ENCODE results near the gene SAMD3. TPM values are rescaled to one million over a fixed set of nuclear protein-coding genes. Genes with fewer than 3 reads are reported as not detected.

SAMD3 gene
- total and polyA plus RNA-seq, 9 donors: 0.81 to 7.4 (median 2.7) TPM

DNA sequence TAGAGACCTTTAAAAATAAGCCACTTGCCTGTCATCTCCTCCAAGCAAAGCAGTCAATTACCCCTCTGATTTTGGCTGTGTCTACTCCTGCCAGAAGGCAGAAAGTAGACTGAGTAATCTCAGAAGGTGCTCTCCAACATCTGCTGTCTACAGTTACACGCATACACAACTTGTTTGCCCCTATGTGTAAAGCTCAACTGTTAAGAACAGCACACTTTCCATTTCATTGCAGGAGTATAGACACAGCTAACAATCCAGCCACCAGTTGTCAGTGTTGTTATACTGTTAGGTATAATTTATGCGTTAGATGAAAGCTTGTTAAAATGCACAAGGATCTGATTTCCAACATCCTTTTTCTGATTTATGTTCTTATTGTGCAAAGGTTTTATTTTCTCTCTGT, 88.2 kb downstream of the SAMD3 start:
- TF ChIP-seq, protein P1, sequence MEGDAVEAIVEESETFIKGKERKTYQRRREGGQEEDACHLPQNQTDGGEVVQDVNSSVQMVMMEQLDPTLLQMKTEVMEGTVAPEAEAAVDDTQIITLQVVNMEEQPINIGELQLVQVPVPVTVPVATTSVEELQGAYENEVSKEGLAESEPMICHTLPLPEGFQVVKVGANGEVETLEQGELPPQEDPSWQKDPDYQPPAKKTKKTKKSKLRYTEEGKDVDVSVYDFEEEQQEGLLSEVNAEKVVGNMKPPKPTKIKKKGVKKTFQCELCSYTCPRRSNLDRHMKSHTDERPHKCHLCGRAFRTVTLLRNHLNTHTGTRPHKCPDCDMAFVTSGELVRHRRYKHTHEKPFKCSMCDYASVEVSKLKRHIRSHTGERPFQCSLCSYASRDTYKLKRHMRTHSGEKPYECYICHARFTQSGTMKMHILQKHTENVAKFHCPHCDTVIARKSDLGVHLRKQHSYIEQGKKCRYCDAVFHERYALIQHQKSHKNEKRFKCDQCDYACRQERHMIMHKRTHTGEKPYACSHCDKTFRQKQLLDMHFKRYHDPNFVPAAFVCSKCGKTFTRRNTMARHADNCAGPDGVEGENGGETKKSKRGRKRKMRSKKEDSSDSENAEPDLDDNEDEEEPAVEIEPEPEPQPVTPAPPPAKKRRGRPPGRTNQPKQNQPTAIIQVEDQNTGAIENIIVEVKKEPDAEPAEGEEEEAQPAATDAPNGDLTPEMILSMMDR (IDR thresholded peaks at IDR 0.05): no peak
- TF ChIP-seq EP300 (IDR thresholded peaks at IDR 0.05): no peak
- TF ChIP-seq POLR2A (IDR thresholded peaks at IDR 0.05): no peak
- intact Hi-C loops (cut with DNase I): no loop called here
- DNase-seq: no peak
- 67 to 87% (median 81%) methylated on average over 2 of the region's 2 CpGs for WGBS, 3 donors
- no peaks in the 10 kb centered on the region for H3K27me3 ChIP-seq
- no peaks in the 10 kb centered on the region for H3K9me3 ChIP-seq
- H3K4me3 ChIP-seq: no peak overlapping the region
- H3K4me1 ChIP-seq (ENCODE audit: insufficient read depth): no peaks in the 10 kb centered on the region
- H3K27ac ChIP-seq: no peak overlapping the region
- H3K36me3 ChIP-seq: no peaks in the 10 kb centered on the region

DNA sequence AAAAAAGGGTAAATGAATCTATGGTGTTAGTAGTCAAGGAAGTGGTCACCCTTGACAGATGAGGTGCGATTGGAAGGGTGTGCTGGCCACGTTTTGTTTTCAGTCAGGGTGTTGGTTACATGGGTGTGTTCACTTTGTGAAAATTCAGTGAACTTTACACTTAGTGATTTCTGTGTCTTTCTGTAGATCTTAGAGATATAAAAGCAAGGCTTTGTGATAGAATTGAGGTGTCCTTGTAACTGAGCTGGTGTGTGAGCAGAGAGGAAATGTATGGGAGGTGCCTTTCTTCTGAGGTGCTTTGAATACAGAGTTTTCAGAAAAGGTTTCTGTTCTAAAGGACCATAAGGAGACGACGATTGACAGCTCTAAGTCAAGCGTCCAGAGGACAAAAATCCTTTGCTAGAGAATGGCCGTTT, 90.5 kb downstream of the SAMD3 start:
- H3K27me3 ChIP-seq: no peaks in the 10 kb centered on the region
- H3K4me1 ChIP-seq (ENCODE audit: insufficient read depth): no peaks in the 10 kb centered on the region
- no peaks in the 10 kb centered on the region for H3K36me3 ChIP-seq
- no peak for TF ChIP-seq POLR2A (IDR thresholded peaks at IDR 0.05)
- no peak for TF ChIP-seq EP300 (IDR thresholded peaks at IDR 0.05)
- TF ChIP-seq, protein P1 (IDR thresholded peaks at IDR 0.05): no peak
- DNase-seq: no peak
- no peak overlapping the region for H3K27ac ChIP-seq
- no peaks in the 10 kb centered on the region for H3K9me3 ChIP-seq
- intact Hi-C loops (cut with DNase I): no loop called here
- 64 to 87% (median 86%) methylated on average over 6 of the region's 6 CpGs for WGBS, 3 donors
- no peak overlapping the region for H3K4me3 ChIP-seq

DNA sequence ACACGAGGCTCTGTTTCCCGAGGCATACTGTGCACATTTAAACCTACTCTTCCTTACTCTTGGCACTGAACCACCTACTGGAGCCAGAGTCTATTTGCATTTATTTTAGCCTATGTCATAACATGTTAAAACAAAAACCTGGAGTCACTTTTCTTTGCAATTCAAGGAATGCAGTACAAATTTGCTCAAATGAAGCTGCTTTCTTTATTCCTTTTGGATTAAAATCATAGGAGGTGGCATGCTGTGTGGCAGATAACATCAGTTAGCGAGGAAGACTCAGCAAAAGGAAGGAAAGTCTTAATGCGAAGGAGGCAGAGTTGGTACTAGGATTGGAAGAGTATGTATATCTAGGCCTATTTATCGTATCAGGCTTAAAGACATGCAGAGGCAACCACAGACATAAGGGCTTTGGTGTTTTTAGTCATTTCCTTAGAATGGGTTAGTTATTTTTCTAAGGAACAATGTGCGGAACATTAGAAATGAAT, 92.9 kb downstream of the SAMD3 start:
- Histone ChIP-seq H3K36me3 (no peaks in the 10 kb centered on the region), H3K27ac (no peak overlapping the region), H3K9me3 (no peaks in the 10 kb centered on the region), H3K4me3 (no peak overlapping the region), H3K4me1 (ENCODE audit: insufficient read depth) (no peaks in the 10 kb centered on the region), H3K27me3 (no peaks in the 10 kb centered on the region)
- WGBS, 3 donors: 72 to 77% (median 74%) methylated on average over 6 of the region's 6 CpGs
- TF ChIP-seq POLR2A (IDR thresholded peaks at IDR 0.05) (no peak), EP300 (IDR thresholded peaks at IDR 0.05) (no peak)
- TF ChIP-seq, protein P1 (IDR thresholded peaks at IDR 0.05): no peak
- no peak for DNase-seq
- intact Hi-C loops (cut with DNase I): no loop called here

DNA sequence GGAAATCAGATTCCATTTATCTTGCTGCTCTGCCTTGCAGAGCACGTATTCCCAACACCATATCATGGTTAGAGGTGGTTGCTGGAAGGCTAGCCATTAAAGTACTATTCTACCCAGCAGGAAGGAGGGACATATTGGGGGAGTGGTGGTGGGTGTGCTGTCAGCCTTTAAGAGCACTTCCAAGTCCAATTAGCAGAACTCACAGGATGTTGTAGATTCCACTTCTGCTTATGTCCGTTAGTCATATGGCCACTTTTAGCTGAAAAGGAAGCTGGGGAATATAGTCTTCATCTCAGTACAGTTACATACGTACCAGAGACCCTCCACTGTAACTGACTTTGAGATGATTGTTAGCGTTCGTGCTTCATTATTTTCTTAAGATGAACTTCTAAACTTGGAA, 94.4 kb downstream of the SAMD3 start:
- H3K4me3 ChIP-seq: no peak overlapping the region
- H3K9me3 ChIP-seq: no peaks in the 10 kb centered on the region
- 95 to 96% (median 95%) methylated on average over 5 of the region's 5 CpGs for WGBS, 3 donors
- no peak for DNase-seq
- H3K4me1 ChIP-seq (ENCODE audit: insufficient read depth): peaks cover 2% of the 10 kb centered on the region
- no peaks in the 10 kb centered on the region for H3K36me3 ChIP-seq
- intact Hi-C loops (cut with DNase I): no loop called here
- H3K27ac ChIP-seq: no peak overlapping the region
- no peaks in the 10 kb centered on the region for H3K27me3 ChIP-seq
- TF ChIP-seq, protein P1 (IDR thresholded peaks at IDR 0.05): no peak
